Fibroblast of peridontal ligament (primary cell): ENCODE results near the gene CERS3.

Experiments
- DNase-seq: peaks from one replicate; pipeline ENCODE4 v3.0.0-alpha.2; 2010; ENCODE audit errors: extremely low read depth

The CERS3 gene

GRCh38 chr15:100383302-100384107, 145.2 kb downstream of the CERS3 start:
- no peak for DNase-seq

DNA sequence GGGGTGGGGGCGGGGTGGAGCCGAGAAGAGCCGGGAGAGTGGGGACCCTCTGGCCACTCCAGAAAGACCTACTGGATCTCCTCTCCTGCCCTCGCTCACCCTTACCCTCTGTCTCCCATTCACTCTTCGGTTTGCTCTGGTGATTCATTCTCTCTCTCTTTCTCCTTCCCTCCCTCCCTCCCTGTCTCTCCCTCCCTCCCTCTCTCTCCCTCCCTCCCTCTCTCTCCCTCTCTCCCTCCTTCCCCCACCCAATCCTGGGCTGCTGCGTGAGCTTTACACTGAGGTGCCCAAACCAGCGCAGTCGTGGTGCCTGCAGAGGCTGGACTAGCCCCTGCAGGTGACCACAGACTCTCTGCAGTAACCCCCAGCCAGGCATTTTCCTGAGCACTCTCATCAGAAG, 154.8 kb downstream of the CERS3 start:
- no peak for DNase-seq

- DNase-seq = no peak
These were observed 155.4 kb downstream of the CERS3 start for GRCh38 chr15:100373120-100373896.

GRCh38 chr15:100372739-100373119, 156.0 kb downstream of the CERS3 start:
- DNase-seq = no peak

DNA sequence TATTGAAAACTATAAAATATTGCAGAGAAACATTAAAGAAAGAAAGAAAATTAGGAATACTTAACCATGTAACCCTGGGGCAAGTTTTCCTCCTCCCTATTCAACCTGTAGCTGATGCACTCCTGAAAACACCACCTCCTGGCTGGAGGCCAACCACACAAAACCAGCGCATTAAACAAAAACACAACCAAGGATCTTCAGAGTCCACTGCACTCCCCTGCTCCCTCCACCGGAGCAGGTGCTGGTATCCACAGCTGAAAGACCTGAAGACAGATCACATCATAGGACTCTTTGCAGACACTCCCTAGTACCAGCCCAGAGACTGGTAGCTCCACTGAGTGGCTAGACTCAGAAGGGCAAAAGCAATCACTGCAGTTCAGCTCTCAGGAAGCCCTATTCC, 173.4 kb downstream of the CERS3 start:
- DNase-seq = no peak

GRCh38 chr15:100353449-100353848, 175.3 kb downstream of the CERS3 start:
- DNase-seq = no peak

GRCh38 chr15:100350434-100351226, 178.1 kb downstream of the CERS3 start:
- DNase-seq = peak; percentile 76
